Activated CD4-positive, CD25-positive, alpha-beta regulatory T cell treated with anti-CD3 and anti-CD28 coated beads, Interleukin-2, amount 50 U/mL, for 16 hours (primary cell): Measurements from ENCODE around the gene FCHSD2.
"Not testable (repeated sequence)": the region's sequence is repeated elsewhere in the genome, so short reads cannot be mapped to it uniquely, and the experiment has no call there.

ENCODE experiments used
- DNase-seq: peaks from one replicate; pipeline ENCODE4 v3.0.0-alpha.2; 2020; ENCODE audit warnings: low read depth, low spot score

FCHSD2 gene

DNA sequence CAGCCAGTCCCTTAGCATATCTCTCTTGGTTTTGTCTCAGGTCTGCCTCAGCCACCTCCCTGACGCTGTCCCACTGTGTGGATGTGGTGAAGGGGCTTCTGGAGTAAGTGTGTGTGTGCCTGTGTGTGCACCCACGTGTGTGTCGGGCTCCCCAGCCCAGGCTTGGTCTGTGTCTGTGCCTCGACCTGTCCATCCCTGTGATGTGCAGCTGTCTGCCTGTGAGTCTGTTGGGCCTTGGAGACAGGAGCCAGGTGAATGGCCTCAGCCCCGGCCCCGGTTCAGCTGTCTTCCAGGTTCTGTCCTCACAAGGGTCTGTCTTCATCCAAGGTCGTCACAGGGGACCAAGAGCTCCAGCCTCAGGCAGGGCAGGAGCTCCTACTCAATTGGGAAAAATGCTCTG, 318.1 kb downstream of the FCHSD2 start:
- DNase-seq, result no peak

DNA sequence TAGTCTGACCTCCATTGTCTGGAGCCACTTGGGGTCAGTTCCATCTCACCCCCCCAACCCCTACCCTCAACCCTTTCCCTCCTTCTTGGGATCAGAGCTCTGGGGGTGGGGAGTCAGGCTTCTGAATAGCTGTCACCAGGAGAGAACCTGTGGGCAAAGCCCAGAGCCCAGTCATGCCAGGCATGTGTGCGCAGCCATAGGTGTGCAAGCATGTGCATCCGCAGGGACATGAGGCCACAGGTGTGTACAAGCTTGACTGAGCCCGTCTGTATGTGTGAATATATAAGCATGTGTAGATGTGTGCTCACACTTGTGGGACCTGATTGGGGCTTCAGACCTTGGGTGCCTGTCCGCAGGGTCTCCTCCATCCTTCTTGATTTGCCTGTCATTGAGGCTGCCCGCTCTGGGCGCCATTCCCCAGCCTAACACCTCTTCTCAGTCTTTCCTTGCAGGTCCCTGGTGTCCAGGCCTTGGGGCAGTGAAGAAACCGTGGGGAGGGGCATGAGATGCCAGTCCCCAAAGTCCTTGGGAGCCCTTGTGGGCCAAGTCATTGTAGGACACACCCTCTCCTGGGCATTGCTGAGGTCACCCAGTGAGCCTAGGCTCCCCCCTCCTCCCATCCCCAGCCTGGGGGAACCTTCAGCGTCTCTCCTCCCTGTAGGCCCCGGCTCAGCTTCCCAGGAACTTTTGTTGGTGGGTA, 318.9 kb downstream of the FCHSD2 start:
- DNase-seq, result no peak

DNA sequence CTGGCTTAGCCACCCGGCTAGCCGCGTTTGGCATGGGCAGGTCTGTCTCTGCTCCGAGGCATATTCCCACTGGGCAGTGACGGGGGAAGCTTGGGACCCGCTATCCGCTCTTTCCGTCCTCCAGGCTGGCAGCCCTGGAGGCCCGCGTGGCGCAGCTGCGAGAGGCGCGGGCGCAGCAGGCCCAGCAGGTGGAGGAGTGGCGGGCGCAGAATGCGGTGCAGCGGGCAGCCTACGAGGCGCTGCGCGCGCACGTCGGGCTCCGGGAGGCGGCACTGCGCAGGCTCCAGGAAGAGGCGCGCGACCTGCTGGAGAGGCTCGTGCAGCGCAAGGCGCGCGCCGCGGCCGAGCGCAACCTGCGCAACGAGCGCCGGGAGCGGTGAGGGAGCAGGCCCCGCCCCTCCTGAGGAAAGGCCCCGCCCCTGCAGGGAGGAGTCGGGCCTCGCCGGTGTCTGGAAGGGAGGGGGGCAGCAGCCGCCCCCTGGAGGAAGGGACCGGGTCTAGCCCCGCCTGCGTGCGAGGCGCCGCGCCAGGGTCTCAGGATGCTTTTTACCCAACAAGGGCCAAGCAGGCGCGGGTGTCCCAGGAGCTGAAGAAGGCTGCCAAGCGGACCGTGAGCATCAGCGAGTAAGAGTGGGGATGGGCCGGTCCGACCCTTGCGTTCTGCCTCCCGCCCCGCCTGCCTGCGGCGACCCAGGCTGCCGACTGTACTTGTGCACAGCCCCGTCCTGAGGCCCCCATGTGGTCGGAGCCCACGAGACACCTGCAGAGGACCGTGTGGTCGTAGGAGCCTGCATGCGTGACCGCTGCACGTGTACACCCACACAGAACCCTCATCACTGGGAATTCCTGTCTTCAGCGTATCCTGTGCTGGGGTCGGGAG, 320.0 kb downstream of the FCHSD2 start:
- DNase-seq, result peak; percentile 62

GRCh38 chr11:72821221-72821919, 320.7 kb downstream of the FCHSD2 start:
- DNase-seq, result no peak

- DNase-seq, result no peak
These were observed 321.5 kb downstream of the FCHSD2 start for GRCh38 chr11:72820439-72821139.

- DNase-seq, result no peak
These were observed 323.1 kb downstream of the FCHSD2 start for GRCh38 chr11:72818971-72819370.

DNA sequence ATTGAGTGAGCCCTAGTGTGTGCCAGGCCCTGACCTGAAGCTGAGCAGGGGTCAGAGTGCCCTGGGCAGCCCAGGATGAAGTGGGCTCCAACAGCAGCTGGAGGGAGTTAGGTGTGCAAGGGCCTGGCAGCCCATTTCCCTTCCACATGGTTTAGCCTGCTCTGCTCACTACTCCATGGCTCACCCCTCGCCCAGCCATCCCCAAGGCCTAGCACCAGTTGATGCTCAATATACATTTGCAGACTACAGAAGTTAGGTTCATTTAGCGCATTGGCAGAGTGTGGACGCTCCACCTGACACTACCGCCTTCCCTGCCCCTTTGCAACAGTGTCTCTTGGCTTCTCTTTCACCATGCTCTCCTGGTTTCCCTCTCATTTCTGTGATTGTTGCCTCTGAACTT, 324.2 kb downstream of the FCHSD2 start:
- DNase-seq, result no peak

GRCh38 chr11:72816404-72816990, 325.6 kb downstream of the FCHSD2 start:
- DNase-seq, result no peak

- DNase-seq, result no peak
These were observed 327.0 kb downstream of the FCHSD2 start for GRCh38 chr11:72815110-72815618.

GRCh38 chr11:72814286-72815109, 327.6 kb downstream of the FCHSD2 start, which contains the start of gene ATG16L2:
Gene ATG16L2 (plus strand): TSS chr11:72814411. CDS start chr11:72814446, 35 bp downstream.
- DNase-seq, result peak; percentile 75

GRCh38 chr11:72813740-72814285, 328.3 kb downstream of the FCHSD2 start:
- no peak for DNase-seq

DNA sequence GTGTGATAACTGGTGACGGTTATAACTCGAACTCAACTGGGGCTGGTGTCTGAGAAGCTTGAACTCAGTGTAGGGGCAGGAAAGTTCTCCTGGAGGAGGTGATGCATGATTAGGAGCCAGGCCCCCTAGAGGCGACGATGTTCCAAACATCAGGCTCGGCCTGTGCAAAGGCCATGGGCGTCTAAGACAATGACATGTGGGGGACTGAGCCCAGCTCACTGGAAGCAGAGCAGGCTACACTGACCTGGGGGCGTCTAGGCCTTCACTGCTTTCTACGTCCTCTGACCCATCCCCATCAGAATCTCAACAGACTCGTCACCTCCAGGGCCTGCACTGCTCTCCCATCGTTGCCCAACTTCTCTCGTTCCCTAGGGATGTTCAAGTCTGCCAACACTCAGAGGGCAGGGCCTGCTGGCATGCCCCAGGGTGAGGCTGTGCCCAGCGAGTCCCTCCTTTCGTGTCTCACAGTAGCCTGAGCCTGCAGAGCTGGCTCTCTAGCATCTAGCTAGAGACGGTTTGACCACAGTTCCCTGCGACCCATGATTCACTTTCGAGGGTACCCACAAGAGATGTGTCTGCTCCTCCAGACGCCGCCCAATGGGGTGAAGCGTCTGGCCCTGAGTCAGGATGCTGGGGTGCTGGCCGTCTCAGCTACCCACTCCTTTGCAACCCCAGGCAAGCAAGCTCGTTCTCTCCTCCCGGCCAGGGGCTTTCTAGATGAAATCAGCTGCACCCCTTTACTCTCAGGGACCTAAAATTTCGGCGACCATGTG, 329.0 kb downstream of the FCHSD2 start:
- DNase-seq, result peak; percentile 47

DNA sequence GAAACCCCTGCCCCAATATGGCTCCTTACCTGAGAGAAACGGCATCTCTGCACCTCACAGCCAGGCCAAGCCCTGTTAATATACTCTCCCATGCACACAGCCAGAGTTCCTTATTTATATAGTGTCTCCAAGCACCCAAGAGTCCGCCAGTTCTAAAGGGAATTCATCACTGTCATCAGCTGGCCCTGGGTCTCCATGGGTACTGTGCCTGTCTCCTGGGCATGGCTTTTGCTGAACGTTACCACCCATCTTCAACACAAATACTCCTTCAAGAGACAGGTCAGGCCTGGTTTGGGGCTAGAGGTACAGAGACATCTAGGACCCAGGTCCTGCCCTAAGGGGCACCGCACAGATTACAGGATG, 329.5 kb downstream of the FCHSD2 start:
- DNase-seq, result no peak

DNA sequence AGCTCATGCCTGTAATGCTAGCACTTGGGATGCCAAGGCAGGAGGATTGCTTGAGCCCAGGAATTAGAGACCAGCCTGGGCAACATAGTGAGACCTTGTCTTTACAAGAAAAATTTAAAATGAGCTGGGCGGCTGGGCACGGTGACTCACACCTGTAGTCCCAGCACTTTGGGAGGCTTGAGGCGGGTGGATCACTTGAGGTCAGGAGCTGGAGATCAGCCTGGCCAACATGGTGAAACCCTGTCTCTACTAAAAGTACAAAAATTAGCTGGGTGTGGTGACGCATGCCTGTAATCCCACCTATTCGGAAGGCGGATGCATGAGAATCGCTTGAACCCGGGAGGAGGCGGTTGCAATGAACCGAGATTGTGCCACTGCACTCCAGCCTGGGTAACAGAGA, 330.4 kb downstream of the FCHSD2 start:
- not testable (repeated sequence) for DNase-seq

DNA sequence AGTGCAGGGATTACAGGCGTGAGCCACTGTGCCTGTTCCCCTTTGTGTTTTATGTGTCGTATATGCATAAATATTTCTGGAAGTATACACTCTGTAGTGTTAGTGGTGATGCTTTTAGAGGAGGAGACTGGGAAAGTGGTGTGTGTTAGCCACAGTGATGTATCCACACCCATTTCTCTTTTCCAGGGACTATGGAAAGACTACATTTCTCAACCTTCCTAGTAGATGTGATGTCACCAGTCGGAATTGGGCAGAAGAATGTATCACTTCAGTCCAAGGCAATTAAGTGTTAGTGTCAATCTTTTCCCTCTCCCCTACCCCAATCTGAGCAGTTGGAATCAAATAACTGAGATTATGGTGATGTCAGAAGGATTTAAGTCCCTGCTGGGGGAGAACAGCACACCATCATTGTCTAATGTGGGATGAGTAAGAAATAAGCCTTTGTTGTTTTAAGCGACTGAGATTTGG, 333.8 kb downstream of the FCHSD2 start:
- DNase-seq, result no peak

DNA sequence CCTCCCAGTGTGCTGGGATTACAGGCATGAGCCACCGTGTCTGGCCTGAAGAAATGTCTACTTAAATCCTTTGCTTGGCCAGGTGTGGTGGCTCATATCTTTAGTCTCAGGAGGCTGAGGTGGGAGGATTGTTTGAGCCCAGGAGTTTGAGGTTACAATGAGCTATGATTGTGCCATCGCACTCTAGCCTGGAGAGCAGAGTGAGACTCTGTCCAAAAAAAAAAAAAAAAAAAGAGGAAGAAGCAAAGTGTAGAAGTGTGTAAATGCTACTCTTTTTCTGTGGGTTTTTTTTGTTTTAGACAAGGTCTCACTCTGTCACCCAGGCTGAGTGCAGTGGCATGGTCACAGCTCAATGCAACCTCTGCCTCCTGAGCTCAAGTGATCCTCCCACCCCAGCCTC, 334.3 kb downstream of the FCHSD2 start:
- DNase-seq, result no peak

- no peak for DNase-seq
These were observed 335.0 kb downstream of the FCHSD2 start for GRCh38 chr11:72807021-72807693.

DNA sequence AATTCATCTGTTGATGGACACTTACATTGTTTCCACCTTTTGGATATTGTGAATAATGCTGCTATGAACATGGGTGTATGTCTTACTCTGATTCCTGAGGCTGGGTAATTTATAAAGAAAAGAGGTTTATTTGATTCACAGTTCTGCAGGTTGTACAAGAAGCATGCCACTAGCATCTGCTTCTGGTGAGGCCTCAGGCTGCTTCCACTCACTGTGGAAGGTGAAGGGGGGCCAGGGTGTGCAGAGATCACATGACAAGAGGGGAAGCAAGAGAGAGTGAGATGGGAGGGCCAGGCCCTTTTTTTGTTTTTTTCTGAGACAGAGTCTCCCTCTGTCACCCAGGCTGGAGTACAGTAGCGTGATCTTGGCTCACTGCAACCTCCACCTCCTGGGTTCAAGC, 335.7 kb downstream of the FCHSD2 start:
- DNase-seq, result not testable (repeated sequence)
